Measurements from ENCODE around the gene OR10J5. TPM values are rescaled to one million over a fixed set of nuclear protein-coding genes. Genes with fewer than 3 reads are reported as not detected.

The OR10J5 gene, protein sequence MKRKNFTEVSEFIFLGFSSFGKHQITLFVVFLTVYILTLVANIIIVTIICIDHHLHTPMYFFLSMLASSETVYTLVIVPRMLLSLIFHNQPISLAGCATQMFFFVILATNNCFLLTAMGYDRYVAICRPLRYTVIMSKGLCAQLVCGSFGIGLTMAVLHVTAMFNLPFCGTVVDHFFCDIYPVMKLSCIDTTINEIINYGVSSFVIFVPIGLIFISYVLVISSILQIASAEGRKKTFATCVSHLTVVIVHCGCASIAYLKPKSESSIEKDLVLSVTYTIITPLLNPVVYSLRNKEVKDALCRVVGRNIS
- not detected for total RNA-seq
- long read RNA-seq, result 0 reads

- Histone ChIP-seq H3K9me3 (replicated peaks) (peaks cover 13% of the 10 kb centered on the region), H3K27me3 (ENCODE audit: low read depth) (no peaks in the 10 kb centered on the region), H3K4me1 (no peaks in the 10 kb centered on the region), H3K27ac (replicated peaks) (no peak within 1 kb of the TSS), H3K36me3 (no peaks in the 10 kb centered on the region), H3K4me3 (no peak within 1 kb of the TSS)
- TF ChIP-seq, protein P1, sequence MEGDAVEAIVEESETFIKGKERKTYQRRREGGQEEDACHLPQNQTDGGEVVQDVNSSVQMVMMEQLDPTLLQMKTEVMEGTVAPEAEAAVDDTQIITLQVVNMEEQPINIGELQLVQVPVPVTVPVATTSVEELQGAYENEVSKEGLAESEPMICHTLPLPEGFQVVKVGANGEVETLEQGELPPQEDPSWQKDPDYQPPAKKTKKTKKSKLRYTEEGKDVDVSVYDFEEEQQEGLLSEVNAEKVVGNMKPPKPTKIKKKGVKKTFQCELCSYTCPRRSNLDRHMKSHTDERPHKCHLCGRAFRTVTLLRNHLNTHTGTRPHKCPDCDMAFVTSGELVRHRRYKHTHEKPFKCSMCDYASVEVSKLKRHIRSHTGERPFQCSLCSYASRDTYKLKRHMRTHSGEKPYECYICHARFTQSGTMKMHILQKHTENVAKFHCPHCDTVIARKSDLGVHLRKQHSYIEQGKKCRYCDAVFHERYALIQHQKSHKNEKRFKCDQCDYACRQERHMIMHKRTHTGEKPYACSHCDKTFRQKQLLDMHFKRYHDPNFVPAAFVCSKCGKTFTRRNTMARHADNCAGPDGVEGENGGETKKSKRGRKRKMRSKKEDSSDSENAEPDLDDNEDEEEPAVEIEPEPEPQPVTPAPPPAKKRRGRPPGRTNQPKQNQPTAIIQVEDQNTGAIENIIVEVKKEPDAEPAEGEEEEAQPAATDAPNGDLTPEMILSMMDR (IDR thresholded peaks at IDR 0.05; ENCODE audit: borderline replicate concordance), result no peak
- intact Hi-C loops (cut with micrococcal nuclease), result no loop called here
- DNase-seq, result no peak
Measured at GRCh38 chr1:159535907-159536306, at the start of gene OR10J5. OR10J5 (minus strand) TSS chr1:159536007; CDS start chr1:159536007, 0 bp downstream.

DNA sequence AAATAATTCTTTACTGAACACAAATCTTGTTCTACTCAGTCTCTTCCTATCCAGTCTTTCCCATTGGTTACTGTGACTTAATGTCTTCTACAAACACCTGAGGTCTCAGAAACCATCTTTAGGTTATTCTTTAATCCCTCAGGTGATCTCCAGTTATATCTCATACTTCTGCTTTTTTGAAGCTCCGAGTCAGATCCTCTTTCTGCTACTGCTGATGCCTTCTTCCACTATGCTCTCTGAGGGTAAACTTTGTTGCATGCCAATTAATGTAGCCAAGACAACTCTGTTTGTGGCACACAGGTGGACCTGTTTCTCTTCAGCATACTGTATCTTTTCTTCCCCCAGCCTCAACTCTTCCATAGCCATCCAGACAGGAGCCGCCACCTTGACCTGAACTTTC lies 48.7 kb upstream of the OR10J5 start:
- Histone ChIP-seq H3K36me3 (no peaks in the 10 kb centered on the region), H3K27me3 (ENCODE audit: low read depth) (no peaks in the 10 kb centered on the region), H3K4me1 (no peaks in the 10 kb centered on the region), H3K4me3 (no peak overlapping the region), H3K9me3 (replicated peaks) (no peaks in the 10 kb centered on the region), H3K27ac (replicated peaks) (no peak overlapping the region)
- TF ChIP-seq, protein P1 (IDR thresholded peaks at IDR 0.05; ENCODE audit: borderline replicate concordance), result no peak
- DNase-seq, result no peak
- intact Hi-C loops (cut with micrococcal nuclease), result no loop called here

DNA sequence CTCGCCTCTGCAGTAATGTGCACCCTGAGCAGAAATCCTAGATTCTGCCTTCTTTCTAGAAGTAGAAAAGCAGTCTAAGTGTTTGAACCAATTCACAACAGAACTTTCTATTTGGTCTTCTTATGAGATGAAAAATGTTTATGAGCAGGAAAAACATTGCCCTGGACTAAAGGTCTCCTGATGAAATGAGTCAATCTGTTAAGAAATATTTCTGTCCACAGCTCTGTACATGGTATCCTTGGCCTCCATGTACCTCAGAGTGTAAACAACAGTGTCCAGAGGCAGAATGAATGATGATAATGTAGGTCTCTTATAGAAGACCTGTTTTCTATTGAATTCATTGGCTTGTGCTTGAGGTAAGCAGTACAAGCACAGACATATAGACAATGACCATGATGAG lies 45.6 kb upstream of the OR10J5 start:
- Histone ChIP-seq H3K36me3 (no peaks in the 10 kb centered on the region), H3K27me3 (ENCODE audit: low read depth) (no peaks in the 10 kb centered on the region), H3K4me1 (no peaks in the 10 kb centered on the region), H3K27ac (replicated peaks) (no peak overlapping the region), H3K9me3 (replicated peaks) (no peaks in the 10 kb centered on the region), H3K4me3 (no peak overlapping the region)
- intact Hi-C loops (cut with micrococcal nuclease), result no loop called here
- DNase-seq, result no peak
- TF ChIP-seq, protein P1 (IDR thresholded peaks at IDR 0.05; ENCODE audit: borderline replicate concordance), result no peak

- DNase-seq, result no peak
- intact Hi-C loops (cut with micrococcal nuclease), result no loop called here
- H3K4me3 ChIP-seq, result no peak overlapping the region
Measured at GRCh38 chr1:159580340-159580739, 44.5 kb upstream of the OR10J5 start.

GRCh38 chr1:159577446-159577845 lies 41.6 kb upstream of the OR10J5 start:
- Histone ChIP-seq H3K27ac (replicated peaks) (no peak overlapping the region), H3K4me3 (no peak overlapping the region), H3K27me3 (ENCODE audit: low read depth) (no peaks in the 10 kb centered on the region), H3K36me3 (no peaks in the 10 kb centered on the region), H3K9me3 (replicated peaks) (no peaks in the 10 kb centered on the region), H3K4me1 (no peaks in the 10 kb centered on the region)
- intact Hi-C loops (cut with micrococcal nuclease), result no loop called here
- TF ChIP-seq, protein P1 (IDR thresholded peaks at IDR 0.05; ENCODE audit: borderline replicate concordance), result no peak
- no peak for DNase-seq

More at GRCh38 chr1:159580340-159580739, 44.5 kb upstream of the OR10J5 start:
- TF ChIP-seq, protein P1 (IDR thresholded peaks at IDR 0.05; ENCODE audit: borderline replicate concordance), result no peak
- Histone ChIP-seq H3K27me3 (ENCODE audit: low read depth) (no peaks in the 10 kb centered on the region), H3K4me1 (no peaks in the 10 kb centered on the region), H3K36me3 (no peaks in the 10 kb centered on the region), H3K9me3 (replicated peaks) (no peaks in the 10 kb centered on the region), H3K27ac (replicated peaks) (no peak overlapping the region)
